COLO668 (cell line): ENCODE results near the gene GTPBP6.

ENCODE experiments used
- DNase-seq: peaks from one replicate; lab custom pipeline; 2025; ENCODE audit not compliant: unreplicated experiment; lab: John Stamatoyannopoulos, UW

GTPBP6 gene, protein sequence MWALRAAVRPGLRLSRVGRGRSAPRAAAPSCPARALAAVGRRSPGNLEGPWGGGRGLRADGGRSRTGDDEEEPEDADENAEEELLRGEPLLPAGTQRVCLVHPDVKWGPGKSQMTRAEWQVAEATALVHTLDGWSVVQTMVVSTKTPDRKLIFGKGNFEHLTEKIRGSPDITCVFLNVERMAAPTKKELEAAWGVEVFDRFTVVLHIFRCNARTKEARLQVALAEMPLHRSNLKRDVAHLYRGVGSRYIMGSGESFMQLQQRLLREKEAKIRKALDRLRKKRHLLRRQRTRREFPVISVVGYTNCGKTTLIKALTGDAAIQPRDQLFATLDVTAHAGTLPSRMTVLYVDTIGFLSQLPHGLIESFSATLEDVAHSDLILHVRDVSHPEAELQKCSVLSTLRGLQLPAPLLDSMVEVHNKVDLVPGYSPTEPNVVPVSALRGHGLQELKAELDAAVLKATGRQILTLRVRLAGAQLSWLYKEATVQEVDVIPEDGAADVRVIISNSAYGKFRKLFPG

DNA sequence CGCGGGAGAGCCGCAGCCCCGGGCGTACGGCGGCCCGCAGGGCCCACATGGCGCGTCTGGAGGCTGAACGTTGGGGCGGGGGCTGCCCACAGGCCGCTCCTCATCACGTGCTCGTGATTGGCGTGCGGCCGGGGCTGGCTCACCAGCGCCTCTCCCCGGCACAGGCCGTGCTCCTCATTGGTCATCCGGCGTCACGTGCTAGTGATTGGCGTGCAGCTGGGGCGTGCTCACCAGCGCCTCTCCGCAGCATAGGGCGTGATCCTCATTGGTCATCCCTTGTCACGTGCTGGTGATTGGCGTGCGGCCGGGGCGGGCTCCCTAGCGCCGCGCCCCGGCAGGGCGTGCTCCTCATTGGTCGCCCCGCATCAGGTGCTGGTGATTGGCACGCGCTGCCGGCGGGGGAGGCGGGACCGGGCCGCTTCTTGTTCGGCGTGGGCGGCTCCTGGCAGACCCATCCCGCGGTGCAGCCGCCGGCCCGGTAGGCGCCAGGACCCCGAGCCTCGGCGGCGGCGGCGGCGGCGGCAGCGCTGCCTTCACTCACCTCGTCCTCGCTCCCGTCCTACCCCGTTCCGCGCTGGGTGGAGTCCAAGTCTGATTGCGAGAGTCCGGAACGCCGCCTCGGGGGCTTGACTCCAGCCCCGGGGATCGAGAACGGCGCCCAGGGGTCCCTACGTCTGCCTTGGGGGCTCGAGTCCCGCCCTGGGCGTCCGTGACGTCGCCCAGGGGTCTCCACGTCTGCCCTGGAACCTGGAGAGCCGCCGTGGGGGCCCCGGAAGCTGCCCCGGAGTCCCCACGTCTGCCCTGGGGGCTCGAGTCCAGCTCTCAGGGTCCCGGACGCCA lies at the start of gene GTPBP6:
TSS of gene GTPBP6 (minus strand) at position 58 of the 840 bp plus-strand sequence. CDS start at position 49, 9 bp downstream.
- DNase-seq = no peak

DNA sequence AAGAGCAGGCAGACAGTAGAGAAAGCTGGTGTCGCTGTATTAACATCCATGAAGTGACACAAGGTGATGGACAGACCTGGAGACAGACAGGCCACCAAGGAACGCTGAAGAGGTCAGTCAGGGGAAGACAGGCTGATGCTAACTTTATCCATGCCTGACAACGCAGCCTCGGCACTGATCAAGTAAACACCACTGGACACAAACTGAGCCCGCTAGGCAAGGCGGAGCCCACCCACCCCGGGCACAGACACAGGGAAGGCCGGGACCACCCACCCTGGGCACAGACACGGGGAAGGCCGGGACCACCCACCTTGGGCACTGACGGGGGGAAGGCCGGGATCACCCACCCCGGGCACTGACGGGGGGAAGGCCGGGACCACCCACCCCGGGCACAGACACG lies 49.3 kb upstream of the GTPBP6 start:
- no peak for DNase-seq

DNA sequence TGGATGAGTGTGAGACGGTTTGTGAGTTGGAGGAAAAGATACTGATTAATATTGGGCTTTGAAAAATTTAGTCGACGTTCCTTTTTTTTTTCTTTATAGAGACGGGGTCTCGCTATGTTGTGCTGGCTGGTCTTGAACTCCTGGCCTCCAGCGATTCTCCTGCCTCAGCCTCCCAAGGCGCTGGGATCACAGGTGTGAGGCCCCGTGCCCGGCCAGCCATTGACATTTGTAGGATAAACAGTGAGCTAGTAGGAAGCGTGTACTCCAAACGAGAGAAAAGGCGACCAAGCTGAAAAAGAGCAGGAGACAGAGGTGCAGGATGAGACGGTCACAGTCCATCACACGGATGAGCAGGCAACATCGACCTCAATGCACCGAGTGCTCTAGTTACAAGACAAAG lies 48.8 kb upstream of the GTPBP6 start:
- DNase-seq = no peak

DNA sequence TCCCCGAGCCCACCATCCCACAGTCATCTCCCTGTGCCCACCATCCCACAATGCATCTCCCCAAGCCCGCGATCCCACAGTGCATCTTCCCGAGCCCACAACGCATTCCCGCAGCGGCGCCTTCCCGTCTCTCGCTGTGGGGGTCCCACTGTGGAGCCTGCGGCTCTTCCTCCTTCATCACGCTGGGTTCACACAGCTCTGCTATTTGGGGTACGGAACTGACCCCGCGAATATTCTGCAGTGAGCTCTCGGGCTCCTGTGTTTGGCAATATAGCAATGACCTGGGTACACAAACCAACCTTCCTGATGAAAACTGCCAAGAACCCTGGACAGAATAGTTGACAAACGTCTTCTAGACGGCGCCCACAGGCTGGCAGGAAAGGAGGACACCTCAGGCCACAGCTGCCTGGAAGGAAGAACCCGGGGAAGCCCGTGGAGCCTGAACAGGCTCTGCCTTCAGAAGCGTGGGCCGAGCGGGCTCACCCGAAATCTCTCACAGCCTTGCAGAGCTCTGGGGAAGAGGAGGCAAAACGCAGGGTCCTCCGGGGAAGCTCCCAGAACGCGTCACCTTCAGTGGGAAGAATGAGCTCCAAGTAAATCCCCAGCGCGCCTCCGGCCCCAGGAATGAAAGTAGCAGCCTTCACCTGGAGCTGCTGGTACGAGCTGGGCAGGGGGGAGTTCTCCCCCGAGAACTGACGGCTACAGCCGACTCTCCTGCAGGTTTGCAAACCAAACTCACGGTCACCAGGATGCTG lies 45.2 kb upstream of the GTPBP6 start:
- no peak for DNase-seq

DNA sequence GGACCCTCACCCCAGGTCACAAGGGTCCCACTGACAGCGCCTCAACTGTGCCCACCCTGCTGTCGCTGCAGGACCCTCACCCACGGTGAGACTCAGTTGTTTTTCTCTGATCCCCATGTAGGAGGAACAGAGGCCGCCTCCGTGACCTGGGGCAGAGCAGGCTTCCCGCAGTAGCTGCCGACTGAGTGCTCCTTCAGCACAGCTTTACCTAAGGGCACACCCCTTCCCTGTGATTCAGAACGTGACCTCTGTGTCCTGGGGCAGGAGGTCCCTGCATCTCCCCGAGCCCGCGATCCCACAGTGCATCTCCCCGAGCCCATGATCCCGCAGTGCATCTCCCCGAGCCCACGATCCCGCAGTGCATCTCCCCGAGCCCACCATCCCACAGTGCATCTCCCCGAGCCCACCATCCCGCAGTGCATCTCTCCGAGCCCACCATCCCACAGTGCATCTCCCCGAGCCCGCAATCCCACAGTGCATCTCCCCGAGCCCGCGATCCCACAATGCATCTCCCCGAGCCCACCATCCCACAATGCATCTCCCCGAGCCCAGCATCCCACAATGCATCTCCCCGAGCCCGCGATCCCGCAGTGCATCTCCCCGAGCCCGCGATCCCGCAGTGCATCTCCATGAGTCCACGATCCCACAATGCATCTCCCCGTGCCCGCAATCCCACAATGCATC lies 44.5 kb upstream of the GTPBP6 start:
- DNase-seq = no peak

DNA sequence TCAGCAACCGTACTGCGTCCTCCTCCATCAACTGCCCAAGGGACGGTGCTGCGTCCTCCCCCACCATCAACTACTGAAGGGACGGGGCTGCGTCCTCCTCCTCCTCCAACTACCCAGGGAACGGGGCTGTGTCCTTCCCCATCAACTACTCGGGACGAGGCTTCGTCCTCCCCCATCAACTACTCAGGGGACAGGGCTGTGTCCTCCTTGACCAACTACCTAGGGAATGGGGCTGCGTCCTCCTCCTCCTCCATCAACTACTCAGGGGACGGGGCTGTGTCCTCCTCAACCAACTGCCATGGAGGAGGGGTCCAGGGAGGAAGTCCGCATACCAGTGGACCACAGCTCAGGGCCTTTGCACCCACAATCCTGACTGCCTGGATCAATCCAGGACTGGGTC lies 43.8 kb upstream of the GTPBP6 start:
- no peak for DNase-seq

DNA sequence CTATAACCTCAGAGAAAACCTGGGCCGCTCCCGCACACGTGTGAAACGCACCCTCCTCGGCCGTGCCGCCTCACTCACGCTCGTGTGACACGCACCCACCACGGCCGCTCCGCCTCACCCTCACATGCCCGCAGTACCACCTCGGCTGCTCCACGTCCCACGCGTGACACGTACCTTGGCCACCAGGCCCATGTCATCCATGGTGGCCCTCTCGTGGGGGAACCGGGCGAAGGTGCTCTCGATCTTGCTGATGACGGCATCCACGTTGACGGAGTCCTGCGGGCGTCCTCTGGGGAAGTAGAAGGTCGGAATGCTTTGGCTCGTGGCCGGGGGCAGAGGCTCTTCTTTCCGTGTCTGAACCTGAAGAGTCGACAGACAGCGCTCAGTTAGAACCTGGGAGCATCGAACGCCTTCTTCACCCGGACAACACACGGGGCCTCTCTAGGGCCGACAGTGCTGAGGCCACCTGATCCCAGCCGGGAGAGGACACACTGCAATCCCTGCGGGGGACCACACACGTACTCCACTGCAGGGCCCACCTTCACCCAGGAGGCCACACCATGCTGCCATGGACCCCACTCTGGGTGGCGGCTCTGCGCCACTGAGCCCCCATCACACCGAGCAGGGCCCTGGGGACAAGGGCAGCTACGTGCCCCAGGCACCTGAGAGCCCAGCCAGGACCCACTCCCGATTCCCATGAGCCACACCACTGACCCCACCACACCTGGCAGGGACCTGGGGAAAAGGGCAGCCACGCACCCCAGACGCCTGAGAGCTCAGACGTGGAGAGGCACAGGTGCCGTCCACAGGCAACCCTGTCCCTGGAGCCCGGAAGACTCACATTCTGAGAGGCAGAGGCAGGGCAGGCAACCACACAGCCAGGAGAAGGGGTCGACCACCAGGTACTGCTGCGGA lies 42.9 kb upstream of the GTPBP6 start:
- DNase-seq = no peak

DNA sequence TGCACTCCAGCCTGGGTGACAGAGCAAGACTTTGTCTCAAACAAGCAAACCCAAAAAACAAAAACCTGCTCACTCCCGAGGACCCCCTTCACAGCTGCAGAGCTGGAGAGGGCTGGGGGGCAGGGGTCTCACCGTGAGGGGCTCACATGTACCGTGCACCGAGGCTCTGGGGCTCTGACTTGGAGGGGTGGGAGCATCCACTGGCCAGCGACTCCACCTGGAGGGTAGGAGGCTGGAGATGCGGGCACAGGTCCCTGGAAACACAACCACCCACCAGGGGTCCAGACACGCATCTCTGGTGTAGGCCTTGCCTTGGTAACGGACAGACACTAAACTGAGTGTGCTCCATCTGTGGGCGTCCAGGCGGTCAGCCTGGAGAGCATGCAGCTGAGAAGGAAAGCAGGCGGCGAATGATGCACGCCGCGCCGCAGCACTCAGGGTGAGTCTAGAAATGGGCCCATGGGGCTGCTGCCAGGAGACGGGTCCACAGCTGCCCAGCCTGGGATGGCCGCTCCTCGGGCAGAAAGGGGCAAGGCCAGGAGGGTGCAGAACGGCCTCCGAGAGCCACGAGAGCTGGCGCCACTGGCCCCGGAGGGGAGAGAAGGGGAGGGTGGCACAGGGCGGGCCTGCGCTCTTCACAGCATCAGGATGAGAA lies 42.0 kb upstream of the GTPBP6 start:
- DNase-seq = no peak

DNA sequence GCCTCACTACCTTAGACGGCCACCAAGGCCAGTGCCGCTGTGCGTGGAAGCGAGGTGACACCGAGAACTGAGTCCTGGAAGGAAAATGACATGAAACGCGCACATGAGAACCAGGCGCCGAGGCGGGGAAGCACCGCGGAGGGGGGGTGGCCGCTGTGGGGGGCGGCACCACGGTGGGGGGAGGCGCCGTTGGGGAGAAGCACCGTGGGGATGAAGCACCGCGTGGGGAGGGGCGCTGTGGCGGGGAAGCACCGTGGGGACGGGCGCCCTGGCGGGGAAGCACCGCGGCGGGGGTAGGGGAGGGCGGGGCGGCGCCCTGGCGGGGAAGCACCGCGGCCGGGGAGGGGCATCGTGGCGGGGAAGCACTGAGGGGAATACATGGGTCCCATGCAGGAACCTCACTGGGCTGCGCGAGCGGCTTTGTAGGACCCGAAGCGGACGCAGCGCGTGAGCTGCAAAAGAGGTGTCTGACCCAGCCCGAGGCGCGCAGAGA lies 40.1 kb upstream of the GTPBP6 start:
- DNase-seq = no peak

DNA sequence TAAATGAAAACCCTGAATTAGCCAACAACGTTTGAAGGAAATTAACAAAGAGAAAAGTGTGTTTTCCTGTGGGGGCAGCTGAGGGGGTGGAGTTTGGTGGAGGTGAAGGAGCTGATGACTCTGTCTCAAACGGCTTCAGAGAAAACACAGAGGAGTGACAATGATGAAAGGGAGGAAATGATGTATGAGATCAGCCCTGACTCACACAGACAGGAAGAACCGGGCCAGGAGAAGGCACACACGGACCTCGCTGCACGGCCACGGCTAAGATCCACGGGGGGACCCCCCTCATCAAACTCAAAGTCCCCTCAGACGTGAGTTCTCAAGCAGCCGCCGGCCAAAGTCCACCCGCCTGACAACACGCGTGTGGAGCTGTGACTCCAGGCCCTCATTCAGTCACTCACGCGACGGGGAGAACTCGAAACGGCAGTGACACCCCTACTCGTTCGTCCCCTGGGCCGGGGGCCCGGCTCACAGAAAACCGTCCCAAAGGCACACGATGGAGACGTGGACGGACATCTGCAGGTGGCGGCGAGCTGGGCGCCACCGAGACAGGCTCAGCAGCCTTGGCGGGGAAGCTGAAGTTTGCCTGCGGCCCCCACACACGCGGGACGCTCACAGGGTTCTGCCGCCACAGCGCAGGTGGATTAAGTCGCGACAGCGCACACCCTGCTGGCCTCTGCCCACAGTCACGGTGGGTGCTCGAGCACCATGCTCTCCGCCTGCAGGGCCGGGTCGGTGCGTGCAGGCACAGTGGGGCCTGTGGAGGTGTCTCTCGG lies 39.3 kb upstream of the GTPBP6 start:
- no peak for DNase-seq

DNA sequence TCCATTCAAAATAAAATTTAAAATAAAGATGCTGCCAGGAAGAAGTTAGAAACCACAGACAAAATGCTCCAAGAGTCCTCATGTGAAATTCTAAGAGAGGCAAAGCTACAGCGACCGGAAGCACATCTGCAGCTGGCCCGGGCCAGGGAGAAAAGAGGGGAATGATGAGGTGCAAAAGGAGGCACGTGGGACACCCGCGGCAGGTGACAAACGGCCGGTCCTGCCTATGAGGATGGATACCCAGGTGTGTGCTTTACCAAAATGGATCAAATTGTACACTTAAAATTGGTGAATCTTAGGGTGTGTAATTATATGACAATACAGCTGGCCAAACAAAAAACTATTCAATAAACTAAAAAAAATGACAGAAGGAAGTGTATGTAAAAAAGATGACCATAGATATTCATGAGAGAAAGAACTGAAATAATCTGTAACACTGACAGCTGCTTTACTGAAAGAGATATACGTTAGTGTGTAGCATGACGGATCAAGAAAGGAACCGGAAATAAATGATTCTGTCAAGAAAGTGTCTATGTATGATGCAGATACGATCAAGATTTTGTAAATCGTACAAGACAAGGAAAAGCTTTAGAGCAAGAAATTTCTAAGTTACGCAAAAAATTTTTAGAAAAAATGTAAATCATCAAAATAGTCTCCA lies 38.6 kb upstream of the GTPBP6 start:
- no peak for DNase-seq

DNA sequence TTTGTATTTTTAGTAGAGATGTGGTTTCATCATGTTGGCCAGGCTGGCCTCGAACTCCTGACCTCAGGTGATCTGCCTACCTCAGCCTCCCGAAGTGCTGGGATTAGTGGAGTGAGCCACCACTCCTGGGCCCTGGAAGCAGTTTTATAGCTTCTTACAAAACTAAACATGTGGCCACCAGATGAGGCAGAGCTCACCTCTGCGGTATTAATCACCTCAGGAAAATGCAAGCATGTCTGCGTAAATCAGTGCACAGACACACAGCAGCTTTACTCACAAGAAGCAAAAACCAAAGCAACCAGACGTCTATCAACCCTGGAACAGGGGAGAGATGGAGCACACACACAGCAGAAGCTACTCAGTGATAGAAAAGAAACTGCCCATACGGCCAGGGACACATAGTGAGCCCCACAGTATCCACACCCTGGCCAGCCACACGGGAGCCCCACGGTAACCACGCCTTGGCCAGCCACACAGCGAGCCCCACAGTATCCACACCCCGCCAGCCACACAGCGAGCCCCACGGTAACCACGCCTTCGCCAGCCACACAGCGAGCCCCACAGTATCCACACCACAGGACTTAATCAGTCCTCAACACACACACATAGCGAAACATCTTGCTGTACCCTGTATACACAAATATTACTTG lies 37.9 kb upstream of the GTPBP6 start:
- no peak for DNase-seq

DNA sequence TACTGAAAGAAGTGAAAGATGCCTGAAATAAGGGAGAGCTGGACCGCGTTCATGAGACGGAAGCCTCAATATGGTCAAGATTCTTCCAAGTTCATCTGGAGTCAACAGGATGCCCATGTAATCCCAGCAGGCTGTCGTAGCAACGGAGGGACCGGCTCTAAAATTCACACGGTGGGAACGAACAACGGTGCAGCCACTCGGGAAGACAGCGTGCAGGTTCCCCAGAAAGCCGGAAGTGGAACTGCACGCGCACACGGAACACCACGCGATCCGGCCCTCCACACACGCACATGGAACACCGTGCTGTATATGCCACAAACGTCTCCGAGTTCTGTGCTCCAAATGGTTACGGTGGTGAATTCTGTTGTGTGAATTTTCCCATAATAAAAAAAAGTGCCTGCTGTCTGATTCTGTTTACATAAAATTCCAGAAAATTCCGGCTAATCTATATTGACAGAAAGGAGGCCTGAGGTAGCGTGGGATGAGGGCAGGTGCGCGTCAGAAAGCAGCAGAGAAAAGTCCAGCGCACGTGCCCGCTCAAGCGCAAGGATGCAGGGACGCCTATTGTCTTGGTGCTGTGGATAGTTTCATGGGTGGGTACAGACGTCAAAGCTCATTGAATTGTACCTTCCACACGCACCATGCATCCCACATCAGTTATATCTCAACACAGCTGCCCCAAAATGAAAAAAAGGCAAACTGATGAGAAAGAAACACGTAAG lies 36.9 kb upstream of the GTPBP6 start:
- no peak for DNase-seq

DNA sequence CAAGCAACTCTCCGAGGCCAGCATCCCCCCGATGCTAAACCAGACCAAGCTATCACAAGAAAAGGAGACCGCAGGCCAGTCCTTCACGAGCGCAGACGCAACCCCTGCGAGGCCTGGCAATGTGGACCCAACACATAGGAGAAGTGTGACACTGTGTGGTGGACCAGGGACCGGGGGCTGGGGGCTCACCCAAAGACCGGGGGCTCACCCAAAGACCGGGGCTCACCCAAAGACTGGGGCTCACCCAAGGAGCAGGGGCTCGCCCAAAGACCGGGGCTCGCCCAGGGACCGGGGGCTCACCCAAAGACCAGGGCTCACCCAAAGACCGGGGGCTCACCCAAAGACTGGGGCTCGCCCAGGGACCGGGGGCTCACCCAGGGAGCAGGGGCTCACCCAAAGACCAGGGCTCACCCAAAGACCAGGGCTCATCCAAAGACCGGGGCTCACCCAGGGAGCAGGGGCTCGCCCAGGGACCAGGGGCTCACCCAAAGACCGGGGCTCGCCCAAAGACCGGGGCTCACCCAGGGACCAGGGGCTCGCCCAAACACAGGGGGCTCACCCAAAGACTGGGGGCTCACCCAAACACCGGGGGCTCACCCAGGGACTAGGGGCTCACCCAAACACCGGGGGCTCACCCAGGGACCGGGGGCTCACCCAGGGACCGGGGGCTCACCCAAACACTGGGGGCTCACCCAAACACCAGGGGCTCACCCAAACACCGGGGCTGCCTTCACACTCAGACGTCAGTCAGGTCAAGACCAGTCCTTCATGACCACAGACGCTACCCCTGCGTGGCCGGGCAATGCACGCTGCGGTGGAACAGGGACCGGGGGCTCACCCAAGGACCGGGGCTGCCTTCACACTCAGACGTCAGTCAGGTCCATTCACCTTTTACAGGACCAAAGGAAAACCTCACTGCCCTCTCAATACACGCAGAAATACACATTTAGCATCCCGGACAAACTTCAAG lies 35.3 kb upstream of the GTPBP6 start:
- no peak for DNase-seq

DNA sequence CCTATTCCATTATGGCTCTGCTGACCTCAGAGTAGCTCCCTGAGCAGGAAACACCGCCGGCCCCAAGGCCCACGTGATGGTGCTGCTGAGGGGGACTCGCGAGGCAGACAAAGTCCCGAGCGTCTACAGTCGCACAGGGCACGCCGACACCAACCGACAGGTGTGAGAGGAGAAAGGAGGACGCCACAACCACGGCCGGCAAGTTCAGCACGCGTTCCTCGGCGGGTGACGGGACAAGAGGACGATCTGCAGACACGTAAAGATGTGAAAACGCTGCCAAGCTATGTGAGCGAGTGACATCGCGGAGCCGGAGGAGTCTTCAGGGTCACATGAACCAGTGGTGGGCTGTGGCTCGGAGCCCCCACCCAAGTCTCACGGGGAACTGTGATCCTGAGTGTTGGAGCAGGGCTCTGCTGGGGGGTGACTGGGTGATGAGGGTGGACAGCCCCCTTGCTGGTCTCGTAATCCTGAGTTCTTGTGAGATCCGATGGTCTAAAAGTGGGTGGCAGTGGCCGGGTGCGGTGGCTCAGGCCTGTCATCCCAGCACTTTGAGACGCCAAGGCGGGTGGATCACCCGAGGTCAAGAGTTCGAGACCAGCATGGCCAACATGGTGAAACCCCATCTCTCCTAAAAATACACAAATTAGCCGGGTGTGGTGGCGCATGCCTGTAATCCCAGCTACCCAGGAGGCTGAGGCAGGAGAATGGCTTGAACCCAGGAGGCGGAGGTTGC lies 34.2 kb upstream of the GTPBP6 start:
- no peak for DNase-seq
